ENCODE data around the gene KLHL26. TPM values are rescaled to one million over a fixed set of nuclear protein-coding genes. Genes with fewer than 3 reads are reported as not detected.

The KLHL26 gene
- total RNA-seq, 1 donor from 2014 or later, result 12.0 TPM

DNA sequence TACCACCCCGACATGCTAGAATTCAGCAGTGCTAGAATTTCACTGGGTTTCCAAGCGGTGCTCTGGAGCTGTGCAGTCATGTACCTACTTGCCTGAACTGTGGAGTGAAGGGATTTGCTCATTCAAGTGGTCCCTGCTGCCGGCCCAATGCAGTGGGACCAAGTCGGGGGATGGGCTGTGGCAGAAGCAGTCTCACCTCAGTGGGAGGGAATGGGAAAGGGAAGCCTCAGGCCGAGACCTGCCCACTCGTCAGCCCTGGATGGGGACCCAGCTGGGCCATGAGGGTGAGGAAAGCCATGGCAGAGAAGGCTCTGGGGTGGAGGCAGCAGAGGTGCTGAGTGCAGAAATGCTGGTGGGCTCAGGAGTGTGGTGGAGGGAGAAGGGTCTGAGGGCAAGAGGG, 14.9 kb downstream of the KLHL26 start:
- Mint-ChIP-seq H3K27me3 (ENCODE audit: unreplicated experiment) (peaks cover 8% of the 10 kb centered on the region), H3K27ac (ENCODE audit: unreplicated experiment) (no peak overlapping the region), H3K9me3 (ENCODE audit: unreplicated experiment) (peaks cover 2% of the 10 kb centered on the region), H3K36me3 (ENCODE audit: unreplicated experiment) (peaks cover 4% of the 10 kb centered on the region), H3K4me1 (ENCODE audit: low read depth, unreplicated experiment) (peaks cover 17% of the 10 kb centered on the region), H3K4me3 (ENCODE audit: unreplicated experiment) (no peak overlapping the region)
- no peak for DNase-seq
- TF ChIP-seq, protein P1, sequence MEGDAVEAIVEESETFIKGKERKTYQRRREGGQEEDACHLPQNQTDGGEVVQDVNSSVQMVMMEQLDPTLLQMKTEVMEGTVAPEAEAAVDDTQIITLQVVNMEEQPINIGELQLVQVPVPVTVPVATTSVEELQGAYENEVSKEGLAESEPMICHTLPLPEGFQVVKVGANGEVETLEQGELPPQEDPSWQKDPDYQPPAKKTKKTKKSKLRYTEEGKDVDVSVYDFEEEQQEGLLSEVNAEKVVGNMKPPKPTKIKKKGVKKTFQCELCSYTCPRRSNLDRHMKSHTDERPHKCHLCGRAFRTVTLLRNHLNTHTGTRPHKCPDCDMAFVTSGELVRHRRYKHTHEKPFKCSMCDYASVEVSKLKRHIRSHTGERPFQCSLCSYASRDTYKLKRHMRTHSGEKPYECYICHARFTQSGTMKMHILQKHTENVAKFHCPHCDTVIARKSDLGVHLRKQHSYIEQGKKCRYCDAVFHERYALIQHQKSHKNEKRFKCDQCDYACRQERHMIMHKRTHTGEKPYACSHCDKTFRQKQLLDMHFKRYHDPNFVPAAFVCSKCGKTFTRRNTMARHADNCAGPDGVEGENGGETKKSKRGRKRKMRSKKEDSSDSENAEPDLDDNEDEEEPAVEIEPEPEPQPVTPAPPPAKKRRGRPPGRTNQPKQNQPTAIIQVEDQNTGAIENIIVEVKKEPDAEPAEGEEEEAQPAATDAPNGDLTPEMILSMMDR (IDR thresholded peaks at IDR 0.05; ENCODE audit: partially characterized antibody, unreplicated experiment), result no peak

DNA sequence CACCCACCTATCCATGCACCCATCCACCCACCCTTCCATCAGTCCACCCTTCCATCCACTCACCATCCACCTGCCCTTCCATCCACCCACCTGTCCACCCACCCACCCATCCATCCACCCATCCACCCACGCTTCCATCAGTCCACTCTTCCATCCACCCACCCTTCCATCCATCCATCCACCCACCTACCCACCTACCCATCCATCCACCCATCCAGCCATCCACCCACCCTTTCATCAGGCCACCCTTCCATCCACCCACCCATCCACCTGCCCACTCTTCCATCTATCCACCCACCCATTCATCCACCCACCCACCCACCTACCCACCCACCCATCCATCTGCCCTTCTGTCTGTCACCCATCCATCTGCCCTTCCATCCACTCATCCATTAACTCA, 17.0 kb downstream of the KLHL26 start:
- Mint-ChIP-seq H3K27me3 (ENCODE audit: unreplicated experiment) (peaks cover 13% of the 10 kb centered on the region), H3K4me1 (ENCODE audit: low read depth, unreplicated experiment) (peaks cover 30% of the 10 kb centered on the region), H3K4me3 (ENCODE audit: unreplicated experiment) (no peak overlapping the region), H3K27ac (ENCODE audit: unreplicated experiment) (no peak overlapping the region), H3K36me3 (ENCODE audit: unreplicated experiment) (peaks cover 2% of the 10 kb centered on the region), H3K9me3 (ENCODE audit: unreplicated experiment) (peaks cover 3% of the 10 kb centered on the region)
- DNase-seq, result no peak
- TF ChIP-seq, protein P1 (IDR thresholded peaks at IDR 0.05; ENCODE audit: partially characterized antibody, unreplicated experiment), result no peak

GRCh38 chr19:18654469-18654868, 17.6 kb downstream of the KLHL26 start:
- no peak overlapping the region for H3K27ac Mint-ChIP-seq (ENCODE audit: unreplicated experiment)
- no peaks in the 10 kb centered on the region for H3K36me3 Mint-ChIP-seq (ENCODE audit: unreplicated experiment)
- peaks cover 26% of the 10 kb centered on the region for H3K4me1 Mint-ChIP-seq (ENCODE audit: low read depth, unreplicated experiment)
- no peak for DNase-seq
- H3K9me3 Mint-ChIP-seq (ENCODE audit: unreplicated experiment), result peaks cover 5% of the 10 kb centered on the region
- peaks cover 15% of the 10 kb centered on the region for H3K27me3 Mint-ChIP-seq (ENCODE audit: unreplicated experiment)
- TF ChIP-seq, protein P1 (IDR thresholded peaks at IDR 0.05; ENCODE audit: partially characterized antibody, unreplicated experiment), result no peak
- peak overlapping the region; percentile 20 for H3K4me3 Mint-ChIP-seq (ENCODE audit: unreplicated experiment)

DNA sequence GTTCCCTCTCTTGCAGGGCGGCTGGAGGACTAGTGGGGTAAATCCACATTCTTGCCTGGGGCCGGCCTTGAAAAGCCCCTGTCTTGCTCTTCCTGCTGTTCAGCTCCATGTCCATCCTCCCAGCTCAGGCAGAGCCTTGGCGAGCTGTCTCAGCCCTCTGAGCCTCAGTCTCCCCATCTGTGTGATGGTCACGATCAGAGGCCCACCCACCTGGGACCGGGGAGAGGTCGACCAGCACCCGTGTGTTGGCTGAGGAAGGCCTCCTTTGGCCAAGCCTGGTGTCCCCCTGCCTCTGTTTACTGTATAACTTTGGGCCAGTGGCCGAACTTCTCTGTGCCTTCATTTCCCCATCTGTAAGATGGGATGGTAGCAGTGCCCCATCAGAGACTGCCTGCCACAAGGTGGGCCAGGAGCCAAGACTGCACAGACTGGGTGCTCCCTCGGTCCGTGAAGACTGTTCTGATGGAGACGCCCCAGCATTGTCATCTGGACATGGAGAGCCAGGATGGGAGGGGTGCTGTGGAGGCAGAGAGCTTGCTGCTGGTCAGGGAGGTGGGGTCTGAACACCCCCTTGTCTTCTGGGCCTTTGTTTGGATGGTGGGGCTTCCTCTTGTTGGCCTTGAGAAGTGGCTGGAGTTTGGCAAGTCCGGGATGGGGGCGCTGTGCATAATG, 18.5 kb downstream of the KLHL26 start:
- H3K27ac Mint-ChIP-seq (ENCODE audit: unreplicated experiment), result no peak overlapping the region
- peaks cover 5% of the 10 kb centered on the region for H3K9me3 Mint-ChIP-seq (ENCODE audit: unreplicated experiment)
- TF ChIP-seq, protein P1 (IDR thresholded peaks at IDR 0.05; ENCODE audit: partially characterized antibody, unreplicated experiment), result no peak
- H3K4me3 Mint-ChIP-seq (ENCODE audit: unreplicated experiment), result no peak overlapping the region
- H3K36me3 Mint-ChIP-seq (ENCODE audit: unreplicated experiment), result no peaks in the 10 kb centered on the region
- H3K4me1 Mint-ChIP-seq (ENCODE audit: low read depth, unreplicated experiment), result peaks cover 20% of the 10 kb centered on the region
- H3K27me3 Mint-ChIP-seq (ENCODE audit: unreplicated experiment), result peaks cover 15% of the 10 kb centered on the region
- DNase-seq, result no peak

DNA sequence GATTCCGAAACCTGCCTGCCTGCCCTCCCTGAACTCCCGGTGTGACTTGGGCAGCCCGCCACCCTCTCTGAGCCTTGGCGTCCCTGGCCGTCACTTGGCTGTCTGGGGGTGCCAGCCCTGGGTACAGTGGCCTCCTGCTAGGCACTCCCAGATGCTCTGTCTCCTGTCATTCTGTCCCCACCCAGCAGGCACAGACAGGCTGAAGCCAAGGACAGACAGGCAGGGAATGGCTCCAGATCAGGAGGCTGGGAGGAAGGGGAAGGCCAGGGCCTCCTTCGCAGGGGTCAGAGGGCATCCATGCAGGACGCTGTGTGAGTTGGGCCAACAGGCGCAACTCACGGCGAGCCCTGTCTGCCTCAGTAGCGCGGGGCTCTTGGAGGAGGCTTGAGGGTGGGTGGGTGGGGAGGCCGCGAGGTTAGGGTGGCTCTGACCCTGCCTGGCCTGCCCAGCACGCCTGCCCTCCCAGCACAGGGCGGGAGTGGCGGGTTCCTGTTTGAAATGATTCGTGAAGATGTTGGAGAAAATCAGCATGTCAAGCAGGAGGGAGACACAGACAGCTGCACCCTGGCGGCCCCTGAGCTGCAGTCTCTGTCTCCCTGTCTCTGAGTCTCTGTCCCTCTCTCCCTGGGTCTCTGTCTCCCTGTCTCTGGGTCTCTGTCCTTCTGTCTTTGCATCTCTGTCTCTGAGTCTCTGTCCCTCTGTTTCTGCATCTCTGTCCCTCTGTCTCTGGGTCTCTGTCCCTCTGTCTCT, 19.7 kb downstream of the KLHL26 start:
- Mint-ChIP-seq H3K27ac (ENCODE audit: unreplicated experiment) (no peak overlapping the region), H3K4me3 (ENCODE audit: unreplicated experiment) (peak overlapping the region; percentile 14), H3K9me3 (ENCODE audit: unreplicated experiment) (peaks cover 7% of the 10 kb centered on the region), H3K4me1 (ENCODE audit: low read depth, unreplicated experiment) (peaks cover 17% of the 10 kb centered on the region), H3K36me3 (ENCODE audit: unreplicated experiment) (peaks cover 3% of the 10 kb centered on the region), H3K27me3 (ENCODE audit: unreplicated experiment) (peaks cover 19% of the 10 kb centered on the region)
- DNase-seq, result no peak
- TF ChIP-seq, protein P1 (IDR thresholded peaks at IDR 0.05; ENCODE audit: partially characterized antibody, unreplicated experiment), result no peak
